Inferior parietal cortex (tissue), 1 donor: Measurements from ENCODE around the gene SIAH3.

Source experiments
- DNase-seq: peaks from one replicate; pipeline ENCODE4 v3.0.0-alpha.2; 2016; ENCODE audit errors: extremely low spot score

SIAH3 gene

GRCh38 chr13:45742985-45743384 lies 108.6 kb downstream of the SIAH3 start:
- no peak for DNase-seq

- no peak for DNase-seq
Observed at GRCh38 chr13:45737571-45738017, 114.0 kb downstream of the SIAH3 start.

- no peak for DNase-seq
Observed at GRCh38 chr13:45733361-45733760, 118.2 kb downstream of the SIAH3 start.

GRCh38 chr13:45732916-45733315 lies 118.6 kb downstream of the SIAH3 start:
- DNase-seq: no peak

- no peak for DNase-seq
Observed at GRCh38 chr13:45731455-45731854, 120.1 kb downstream of the SIAH3 start.

GRCh38 chr13:45728759-45729158 lies 122.8 kb downstream of the SIAH3 start:
- no peak for DNase-seq
